Measurements from ENCODE around the gene IQSEC3.
"Not testable (repeated sequence)": the region's sequence is repeated elsewhere in the genome, so short reads cannot be mapped to it uniquely, and the experiment has no call there.

Gene IQSEC3

GRCh38 chr12:52902-53734 is 13.4 kb upstream of the IQSEC3 start:
- DNase-seq (ENCODE audit: low read depth): not testable (repeated sequence)

GRCh38 chr12:53735-54730 is 12.5 kb upstream of the IQSEC3 start:
- no peak for DNase-seq (ENCODE audit: low read depth)

- DNase-seq (ENCODE audit: low read depth): no peak
Measured at GRCh38 chr12:54750-55535, 11.6 kb upstream of the IQSEC3 start.

GRCh38 chr12:56683-57346 is 9.8 kb upstream of the IQSEC3 start:
- DNase-seq (ENCODE audit: low read depth): no peak

- no peak for DNase-seq (ENCODE audit: low read depth)
Measured at GRCh38 chr12:57539-57938, 9.0 kb upstream of the IQSEC3 start.

- DNase-seq (ENCODE audit: low read depth): no peak
Measured at GRCh38 chr12:58832-59231, 7.7 kb upstream of the IQSEC3 start.

GRCh38 chr12:61845-62244 is 4.7 kb upstream of the IQSEC3 start:
- not testable (repeated sequence) for DNase-seq (ENCODE audit: low read depth)

- not testable (repeated sequence) for DNase-seq (ENCODE audit: low read depth)
Measured at GRCh38 chr12:65491-66063, 990 bp upstream of the IQSEC3 start.

- not testable (repeated sequence) for DNase-seq (ENCODE audit: low read depth)
Measured at GRCh38 chr12:66782-67504, 376 bp downstream of the IQSEC3 start.

GRCh38 chr12:69677-70076 is 3.1 kb downstream of the IQSEC3 start:
- DNase-seq (ENCODE audit: low read depth): not testable (repeated sequence)

- DNase-seq (ENCODE audit: low read depth): not testable (repeated sequence)
Measured at GRCh38 chr12:70541-70940, 4.0 kb downstream of the IQSEC3 start.

- not testable (repeated sequence) for DNase-seq (ENCODE audit: low read depth)
Measured at GRCh38 chr12:72018-72417, 5.5 kb downstream of the IQSEC3 start.

GRCh38 chr12:74420-75190 is 8.0 kb downstream of the IQSEC3 start:
- not testable (repeated sequence) for DNase-seq (ENCODE audit: low read depth)

- DNase-seq (ENCODE audit: low read depth): not testable (repeated sequence)
Measured at GRCh38 chr12:75541-75940, 9.0 kb downstream of the IQSEC3 start.

GRCh38 chr12:76102-76501 is 9.5 kb downstream of the IQSEC3 start:
- DNase-seq (ENCODE audit: low read depth): not testable (repeated sequence)

- DNase-seq (ENCODE audit: low read depth): not testable (repeated sequence)
Measured at GRCh38 chr12:76551-76950, 10.0 kb downstream of the IQSEC3 start.

- not testable (repeated sequence) for DNase-seq (ENCODE audit: low read depth)
Measured at GRCh38 chr12:77101-77719, 10.6 kb downstream of the IQSEC3 start.

- not testable (repeated sequence) for DNase-seq (ENCODE audit: low read depth)
Measured at GRCh38 chr12:77769-78383, 11.3 kb downstream of the IQSEC3 start.

GRCh38 chr12:78981-79380 is 12.4 kb downstream of the IQSEC3 start:
- no peak for DNase-seq (ENCODE audit: low read depth)

All from activated gamma-delta T cell treated with anti-CD3 and anti-CD28 coated beads, Interleukin-2, amount 50 U/mL, for 16 hours (primary cell).